ENCODE results near the gene VAMP5.

DNA sequence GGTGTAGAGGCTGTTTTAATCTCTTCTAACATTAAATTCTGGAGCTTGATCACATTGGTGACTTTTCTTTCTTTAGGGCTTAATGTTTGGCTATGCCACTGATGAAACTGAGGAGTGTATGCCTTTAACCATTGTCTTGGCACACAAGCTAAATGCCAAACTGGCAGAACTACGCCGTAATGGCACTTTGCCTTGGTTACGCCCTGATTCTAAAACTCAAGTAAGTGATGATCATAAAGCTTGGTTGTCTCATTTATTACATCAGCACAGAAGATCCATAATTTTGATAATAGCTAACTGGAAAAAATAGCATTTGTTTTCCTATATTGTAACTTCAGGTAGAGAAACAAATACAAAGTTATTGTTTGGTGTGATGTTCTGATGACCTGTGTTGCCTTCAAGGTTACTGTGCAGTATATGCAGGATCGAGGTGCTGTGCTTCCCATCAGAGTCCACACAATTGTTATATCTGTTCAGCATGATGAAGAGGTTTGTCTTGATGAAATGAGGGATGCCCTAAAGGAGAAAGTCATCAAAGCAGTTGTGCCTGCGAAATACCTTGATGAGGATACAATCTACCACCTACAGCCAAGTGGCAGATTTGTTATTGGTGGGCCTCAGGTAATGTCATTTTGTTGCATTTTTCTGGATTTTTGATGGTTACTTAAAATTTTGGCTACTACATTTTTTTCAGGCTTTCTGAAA lies 42.3 kb upstream of the VAMP5 start:
- TF ChIP-seq POLR2A (IDR thresholded peaks at IDR 0.05; ENCODE audit: low read depth, low read length), result peak; percentile 5; the same call in 1 of the 2 replicates
- peak; percentile 72; the same call in 1 of the 2 replicates for TF ChIP-seq POLR2AphosphoS5 (IDR thresholded peaks at IDR 0.05; ENCODE audit: low read depth, low read length)

All from GM12892 (cell line).